Neuronal stem cell (in vitro differentiated cells): ENCODE measurements around the gene MANF.

Experiments
- DNase-seq: peaks from one replicate; pipeline ENCODE4 v3.0.0-alpha.2; 2013; ENCODE audit warnings: low spot score
- H2AFZ ChIP-seq: one replicate; pipeline ENCODE4 v1.6.1; 2013; ENCODE audit warnings: mild to moderate bottlenecking, low read length, inconsistent platforms
- H2AK5ac ChIP-seq: 2 replicates; pipeline ENCODE4 v1.6.1; 2013; ENCODE audit warnings: low read depth, mild to moderate bottlenecking, inconsistent platforms, low read length, moderate library complexity, mixed read lengths
- H2BK120ac ChIP-seq: 2 replicates; pipeline ENCODE4 v1.6.1; 2013; ENCODE audit warnings: low read depth, mild to moderate bottlenecking, inconsistent platforms, low read length, moderate library complexity, mixed read lengths
- H2BK12ac ChIP-seq: one replicate; pipeline ENCODE4 v1.6.1; 2013; ENCODE audit warnings: low read length, inconsistent platforms
- H2BK15ac ChIP-seq: 2 replicates; pipeline ENCODE4 v1.6.1; 2013; ENCODE audit warnings: mild to moderate bottlenecking, low read length, inconsistent platforms, mixed read lengths
- H2BK5ac ChIP-seq: one replicate; pipeline ENCODE4 v1.6.1; 2013; ENCODE audit warnings: inconsistent platforms, mild to moderate bottlenecking, low read length, moderate library complexity
- H3K14ac ChIP-seq: one replicate; pipeline ENCODE4 v1.6.1; 2013; ENCODE audit warnings: low read length, inconsistent platforms
- H3K18ac ChIP-seq: 2 replicates; pipeline ENCODE4 v1.6.1; 2013; ENCODE audit warnings: low read length, inconsistent platforms
- H3K23ac ChIP-seq: 2 replicates; pipeline ENCODE4 v1.6.1; 2013; ENCODE audit warnings: low read depth, mild to moderate bottlenecking, mixed read lengths, low read length, inconsistent platforms; ENCODE audit not compliant: poor library complexity
- H3K27ac ChIP-seq: replicated peaks from 3 replicates; pipeline ENCODE4 v1.5.1; 2013; ENCODE audit warnings: low read length, inconsistent platforms
- H3K27me3 ChIP-seq, 3 experiments: 2 replicates each; pipeline ENCODE4 v1.6.1; 2013; ENCODE audit warnings: low read length in 3 of 3, mild to moderate bottlenecking in 2 of 3, inconsistent platforms in 1 of 3, low read depth in 1 of 3, mixed read lengths in 1 of 3, moderate library complexity in 1 of 3; ENCODE audit not compliant: control insufficient read depth in 3 of 3, insufficient read depth in 3 of 3
- H3K36me3 ChIP-seq, 2 donors: replicated peaks in 1 of 2; 2 replicates each; pipeline ENCODE4 v1.6.1; 2013; ENCODE audit warnings: low read length in 2 of 2; ENCODE audit not compliant: control insufficient read depth in 2 of 2, insufficient read depth in 2 of 2
- H3K4ac ChIP-seq: 2 replicates; pipeline ENCODE4 v1.6.1; 2013; ENCODE audit warnings: inconsistent platforms, mild to moderate bottlenecking, low read length, moderate library complexity
- H3K4me1 ChIP-seq, 2 donors: 1 replicate in 1 of 2; 2 replicates in 1 of 2; pipeline ENCODE4 v1.6.1; 2013; ENCODE audit warnings: low read length in 2 of 2, low read depth in 1 of 2; ENCODE audit not compliant: control insufficient read depth in 2 of 2, insufficient read depth in 1 of 2
- H3K4me2 ChIP-seq: one replicate; pipeline ENCODE4 v1.6.1; 2013; ENCODE audit warnings: mild to moderate bottlenecking, low read length, inconsistent platforms; ENCODE audit not compliant: insufficient read depth, poor library complexity, severe bottlenecking
- H3K4me3 ChIP-seq, 2 donors: 2 replicates each; pipeline ENCODE4 v1.5.1; 2013; ENCODE audit warnings: low read length in 2 of 2, mild to moderate bottlenecking in 2 of 2, inconsistent platforms in 1 of 2, moderate library complexity in 1 of 2
- H3K79me1 ChIP-seq: one replicate; pipeline ENCODE4 v1.6.1; 2013; ENCODE audit warnings: low read depth, mild to moderate bottlenecking, inconsistent platforms, low read length, moderate library complexity
- H3K9ac ChIP-seq: one replicate; pipeline ENCODE4 v1.6.1; 2013; ENCODE audit warnings: mild to moderate bottlenecking, low read depth, low read length, inconsistent platforms; ENCODE audit not compliant: poor library complexity
- H3K9me3 ChIP-seq, 2 donors: replicated peaks in 1 of 2; 2 replicates each; pipeline versions ENCODE3 to v1.6.1; 2013; ENCODE audit warnings: low read length in 2 of 2, mild to moderate bottlenecking in 2 of 2, inconsistent platforms in 1 of 2, low read depth in 1 of 2, mixed read lengths in 1 of 2, moderate library complexity in 1 of 2; ENCODE audit not compliant: control insufficient read depth in 2 of 2, insufficient read depth in 1 of 2
- H4K8ac ChIP-seq: one replicate; pipeline ENCODE4 v1.6.1; 2013; ENCODE audit warnings: low read depth, mild to moderate bottlenecking, inconsistent platforms, low read length, moderate library complexity
- H4K91ac ChIP-seq: one replicate; pipeline ENCODE4 v1.6.1; 2013; ENCODE audit warnings: low read length, low read depth, mild to moderate bottlenecking, inconsistent platforms; ENCODE audit not compliant: poor library complexity
- WGBS, 2 donors: extraction: QIAGEN DNeasy Blood & Tissue Kit; methylation state at CpG; one replicate each; pipeline ENCODE4 v1.1.7; 2013; ENCODE audit warnings: missing lambda C conversion rate in 2 of 2, mixed read lengths in 1 of 2; ENCODE audit not compliant: insufficient read length in 2 of 2, insufficient replicate concordance in 1 of 2; ENCODE audit errors: extremely low coverage in 2 of 2; 5-methylcytosine and 5-hydroxymethylcytosine counted together

MANF gene

DNA sequence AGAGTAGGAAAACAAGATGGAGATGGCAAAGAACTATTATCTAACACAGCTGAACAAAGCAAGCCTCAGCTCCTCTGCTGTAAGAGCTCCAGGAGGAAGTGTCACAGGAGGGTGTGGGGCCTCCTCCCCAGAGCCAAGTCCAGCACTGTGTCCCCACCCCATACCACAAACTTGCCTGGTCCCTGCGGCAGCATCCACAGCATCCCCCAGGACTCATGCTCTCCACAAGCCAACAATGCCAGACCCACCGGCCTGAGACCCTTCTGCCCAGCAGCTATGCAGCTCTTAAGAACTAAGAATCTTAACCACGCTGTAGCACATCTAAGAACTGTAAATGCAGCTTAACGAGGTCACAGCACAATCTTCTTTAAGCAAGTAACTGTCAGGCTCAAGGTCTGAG, 15.1 kb downstream of the MANF start:
- H3K36me3 ChIP-seq: peaks cover 39 to 89% of the 10 kb centered on the region in 2 donors
- no peaks in the 10 kb centered on the region for H3K27me3 ChIP-seq
- no peak overlapping the region for H3K4me3 ChIP-seq
- no peak for DNase-seq
- H3K9me3 ChIP-seq: no peaks in the 10 kb centered on the region
- H3K27ac ChIP-seq: no peak overlapping the region
- no peaks in the 10 kb centered on the region for H3K4me1 ChIP-seq
- H2BK12ac ChIP-seq: no peak overlapping the region
- H3K18ac ChIP-seq: no peak overlapping the region
- WGBS, 2 donors: no CpG with 5 or more reads among the region's 4 CpGs
- no peaks in the 10 kb centered on the region for H3K79me1 ChIP-seq
- H3K23ac ChIP-seq: no peak overlapping the region
- no peak overlapping the region for H2BK15ac ChIP-seq
- H3K4ac ChIP-seq: no peak overlapping the region
- no peak overlapping the region for H2BK120ac ChIP-seq
- no peak overlapping the region for H3K4me2 ChIP-seq
- no peak overlapping the region for H3K14ac ChIP-seq
- H4K91ac ChIP-seq: no peak overlapping the region
- no peak overlapping the region for H3K9ac ChIP-seq
- H2AK5ac ChIP-seq: no peak overlapping the region
- no peak overlapping the region for H2AFZ ChIP-seq
- H2BK5ac ChIP-seq: no peak overlapping the region
- no peak overlapping the region for H4K8ac ChIP-seq

DNA sequence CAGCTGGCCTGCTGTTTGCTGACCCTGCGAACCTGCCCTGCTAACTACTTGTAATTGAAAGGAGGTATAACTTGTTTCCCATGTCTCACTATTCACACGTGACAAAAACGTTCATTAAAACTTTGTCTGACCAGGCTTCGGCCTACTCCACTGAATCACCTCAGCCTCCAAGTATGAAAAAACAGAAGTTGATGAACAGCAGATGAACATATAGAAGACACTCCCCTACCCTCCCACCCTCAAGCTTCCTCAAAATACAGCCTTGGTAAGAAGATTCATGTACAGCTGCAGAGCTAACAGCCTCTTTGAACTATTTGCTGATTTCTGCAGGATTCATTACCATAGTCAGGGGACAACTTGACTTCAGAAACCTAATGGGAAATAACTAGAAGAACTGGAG, 16.6 kb downstream of the MANF start:
- no peak overlapping the region for H3K9ac ChIP-seq
- no peak overlapping the region for H3K4me3 ChIP-seq
- WGBS, 2 donors: no CpG with 5 or more reads among the region's 4 CpGs
- H2BK5ac ChIP-seq: no peak overlapping the region
- no peak for DNase-seq
- no peaks in the 10 kb centered on the region for H3K9me3 ChIP-seq
- no peak overlapping the region for H2BK15ac ChIP-seq
- H3K36me3 ChIP-seq: peaks cover 27 to 82% of the 10 kb centered on the region in 2 donors
- no peaks in the 10 kb centered on the region for H3K4me1 ChIP-seq
- H3K27ac ChIP-seq: no peak overlapping the region
- H4K8ac ChIP-seq: no peak overlapping the region
- H2BK12ac ChIP-seq: no peak overlapping the region
- H3K18ac ChIP-seq: no peak overlapping the region
- no peak overlapping the region for H2AFZ ChIP-seq
- H3K79me1 ChIP-seq: no peaks in the 10 kb centered on the region
- H3K14ac ChIP-seq: no peak overlapping the region
- H2BK120ac ChIP-seq: no peak overlapping the region
- no peak overlapping the region for H4K91ac ChIP-seq
- H3K4ac ChIP-seq: no peak overlapping the region
- no peak overlapping the region for H3K23ac ChIP-seq
- H3K27me3 ChIP-seq: no peaks in the 10 kb centered on the region
- H3K4me2 ChIP-seq: no peak overlapping the region
- no peak overlapping the region for H2AK5ac ChIP-seq

DNA sequence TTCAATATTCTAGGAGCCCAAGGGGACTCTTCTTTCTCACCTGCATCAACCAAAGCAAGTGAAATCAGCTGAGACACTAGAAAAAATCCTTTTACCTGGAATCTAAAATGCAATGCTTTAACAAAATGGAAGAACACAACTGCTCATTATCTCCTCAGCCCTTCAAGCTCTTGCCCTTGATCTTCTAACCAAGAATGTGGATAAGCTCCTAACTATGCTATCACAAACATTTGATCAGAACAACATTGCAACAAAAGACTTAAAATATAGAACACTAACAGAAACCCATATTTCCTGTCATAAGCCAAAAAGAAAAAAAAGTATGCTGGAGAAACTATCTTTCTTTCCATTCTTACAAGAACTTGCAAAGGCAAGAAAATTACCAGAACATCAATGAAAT, 18.6 kb downstream of the MANF start:
- Histone ChIP-seq H2BK5ac (no peak overlapping the region), H2AK5ac (no peak overlapping the region), H3K23ac (no peak overlapping the region), H3K18ac (no peak overlapping the region), H3K27me3 (no peaks in the 10 kb centered on the region), H2BK12ac (no peak overlapping the region), H3K14ac (no peak overlapping the region), H4K91ac (no peak overlapping the region), H2BK120ac (no peak overlapping the region), H3K4me2 (no peak overlapping the region), H3K9me3 (no peaks in the 10 kb centered on the region), H3K4ac (no peak overlapping the region), H3K9ac (no peak overlapping the region), H3K79me1 (no peaks in the 10 kb centered on the region), H2BK15ac (no peak overlapping the region), H2AFZ (no peak overlapping the region), H3K4me1 (no peaks in the 10 kb centered on the region), H3K27ac (no peak overlapping the region), H4K8ac (no peak overlapping the region), H3K4me3 (no peak overlapping the region), H3K36me3 (peaks cover 20 to 77% of the 10 kb centered on the region in 2 donors)
- no peak for DNase-seq

DNA sequence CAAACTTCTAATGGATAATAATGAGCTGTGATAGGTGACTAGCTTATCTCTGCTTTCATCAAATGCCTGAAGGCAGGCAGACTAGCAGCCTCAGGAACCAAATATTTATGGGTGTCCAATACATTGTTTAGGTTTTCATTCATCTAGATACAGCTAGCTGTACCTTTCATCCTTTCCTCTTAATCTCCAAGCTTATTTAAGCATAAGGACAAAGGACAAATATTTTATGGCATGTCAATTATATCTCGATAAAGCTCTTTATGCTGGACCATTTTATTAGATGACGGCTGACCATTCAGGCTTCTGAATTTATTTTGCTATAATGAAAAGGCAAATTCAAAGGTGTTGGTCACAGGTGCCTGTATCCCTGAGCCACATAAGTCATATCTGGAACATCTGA, 22.9 kb downstream of the MANF start:
- H3K9ac ChIP-seq: no peak overlapping the region
- H2AFZ ChIP-seq: no peak overlapping the region
- H2BK120ac ChIP-seq: no peak overlapping the region
- H2BK5ac ChIP-seq: no peak overlapping the region
- no peak overlapping the region for H2AK5ac ChIP-seq
- no peak for DNase-seq
- no peak overlapping the region for H2BK15ac ChIP-seq
- no CpG with 5 or more reads among the region's 2 CpGs for WGBS, 2 donors
- H3K4me1 ChIP-seq: no peaks in the 10 kb centered on the region
- H3K23ac ChIP-seq: no peak overlapping the region
- H3K27me3 ChIP-seq: no peaks in the 10 kb centered on the region
- H3K9me3 ChIP-seq: no peaks in the 10 kb centered on the region
- H3K18ac ChIP-seq: no peak overlapping the region
- no peak overlapping the region for H3K4me3 ChIP-seq
- H3K4ac ChIP-seq: no peak overlapping the region
- H3K79me1 ChIP-seq: no peaks in the 10 kb centered on the region
- peaks cover 13 to 82% of the 10 kb centered on the region in 2 donors for H3K36me3 ChIP-seq
- no peak overlapping the region for H4K91ac ChIP-seq
- H3K14ac ChIP-seq: no peak overlapping the region
- no peak overlapping the region for H3K27ac ChIP-seq
- H4K8ac ChIP-seq: no peak overlapping the region
- no peak overlapping the region for H2BK12ac ChIP-seq
- H3K4me2 ChIP-seq: no peak overlapping the region
